Endodermal cell (in vitro differentiated cells): ENCODE results near the gene NANOGP8. TPM values are rescaled to one million over a fixed set of nuclear protein-coding genes. Genes with fewer than 3 reads are reported as not detected.

Experiments
- DNase-seq: peaks from one replicate; pipeline ENCODE4 v3.0.0-alpha.2; 2017
- H3K27ac ChIP-seq: 2 replicates; pipeline ENCODE4 v1.5.1; 2013; ENCODE audit warnings: mild to moderate bottlenecking, low read depth, low read length, moderate library complexity
- H3K27me3 ChIP-seq: 2 replicates; pipeline ENCODE4 v1.6.1; 2013; ENCODE audit warnings: mild to moderate bottlenecking, low read length, moderate library complexity; ENCODE audit not compliant: insufficient read depth, control insufficient read depth, poor library complexity, severe bottlenecking
- H3K36me3 ChIP-seq: 2 replicates; pipeline ENCODE4 v1.7.0; 2013; ENCODE audit warnings: mild to moderate bottlenecking, low read length, moderate library complexity; ENCODE audit not compliant: control insufficient read depth, insufficient read depth
- H3K4me1 ChIP-seq: one replicate; pipeline ENCODE4 v1.7.0; 2013; ENCODE audit warnings: low read length; ENCODE audit not compliant: control insufficient read depth, insufficient read depth
- H3K4me3 ChIP-seq: 2 replicates; pipeline ENCODE4 v1.5.1; 2013; ENCODE audit warnings: mild to moderate bottlenecking, low read length, moderate library complexity
- H3K9ac ChIP-seq: 2 replicates; pipeline ENCODE4 v1.6.1; 2013; ENCODE audit warnings: mild to moderate bottlenecking, low read length, moderate library complexity; ENCODE audit not compliant: poor library complexity, severe bottlenecking; ENCODE audit errors: extremely low read depth
- H3K9me3 ChIP-seq: 2 replicates; pipeline ENCODE4 v1.6.1; 2013; ENCODE audit warnings: mild to moderate bottlenecking, low read length, moderate library complexity; ENCODE audit not compliant: control insufficient read depth
- H3K27ac Mint-ChIP-seq: 2 replicates; pipeline ENCODE4 v1.8.0; 2020; ENCODE audit warnings: mixed read lengths
- H3K27me3 Mint-ChIP-seq: 2 replicates; pipeline ENCODE4 v1.8.0; 2021; ENCODE audit warnings: mild to moderate bottlenecking, mixed read lengths; ENCODE audit not compliant: insufficient read depth
- H3K36me3 Mint-ChIP-seq: 2 replicates; pipeline ENCODE4 v1.8.0; 2020; ENCODE audit warnings: low read depth, mixed read lengths
- H3K4me1 Mint-ChIP-seq: 2 replicates; pipeline ENCODE4 v1.8.0; 2020; ENCODE audit warnings: mixed read lengths
- H3K4me3 Mint-ChIP-seq: 2 replicates; pipeline ENCODE4 v1.8.0; 2020; ENCODE audit warnings: mild to moderate bottlenecking, moderate library complexity, mixed read lengths
- H3K9me3 Mint-ChIP-seq: 2 replicates; pipeline ENCODE4 v1.8.0; 2020; ENCODE audit warnings: mild to moderate bottlenecking, mixed read lengths
- CTCF ChIP-seq: fragments of 200-600 bp; sonication (generic); conservative IDR thresholded peaks from 2 replicates; pipeline ENCODE4 v1.5.0; 2021; ENCODE audit warnings: antibody characterized with exemption, mild to moderate bottlenecking
- WGBS, 2 experiments: methylation state at CpG; one replicate each; pipeline versions ENCODE4 v1.1.5 to v1.1.7; 2013; ENCODE audit warnings: missing lambda C conversion rate in 2 of 2, mixed read lengths in 1 of 2; ENCODE audit not compliant: insufficient coverage in 1 of 2, insufficient read length in 1 of 2; 5-methylcytosine and 5-hydroxymethylcytosine counted together
- total RNA-seq, 2 donors: library from RNA; stranded (reverse); fragmentation: NEBNext Ultra II Directional in 1 of 2; extraction: Animal tissue kit (Norgen Biotek cat#: 25700) in 1 of 2; gene quantifications; 2 replicates in 1 of 2; 3 replicates in 1 of 2; pipeline ENCODE4 v1.2.1, GENCODE V29; 2021

NANOGP8 gene
- total RNA-seq, 2 donors from 2014 or later: 1.5 to 47.2 TPM

GRCh38 chr15:35118960-35119359 lies 33.9 kb upstream of the NANOGP8 start:
- Histone ChIP-seq H3K9ac (no peak overlapping the region), H3K4me1 (no peaks in the 10 kb centered on the region), H3K36me3 (no peaks in the 10 kb centered on the region), H3K4me3 (no peak overlapping the region), H3K27ac (no peak overlapping the region), H3K9me3 (no peaks in the 10 kb centered on the region), H3K27me3 (no peaks in the 10 kb centered on the region)
- Mint-ChIP-seq H3K9me3 (peaks cover 3% of the 10 kb centered on the region), H3K4me1 (peaks cover 6% of the 10 kb centered on the region), H3K36me3 (peaks cover 3% of the 10 kb centered on the region), H3K4me3 (no peak overlapping the region), H3K27me3 (no peaks in the 10 kb centered on the region), H3K27ac (no peak overlapping the region)
- no peak for DNase-seq
- TF ChIP-seq CTCF: no peak
- WGBS, 2 experiments: 84 to 100% methylated on average over 1 to 2 of the region's 2 CpGs

DNA sequence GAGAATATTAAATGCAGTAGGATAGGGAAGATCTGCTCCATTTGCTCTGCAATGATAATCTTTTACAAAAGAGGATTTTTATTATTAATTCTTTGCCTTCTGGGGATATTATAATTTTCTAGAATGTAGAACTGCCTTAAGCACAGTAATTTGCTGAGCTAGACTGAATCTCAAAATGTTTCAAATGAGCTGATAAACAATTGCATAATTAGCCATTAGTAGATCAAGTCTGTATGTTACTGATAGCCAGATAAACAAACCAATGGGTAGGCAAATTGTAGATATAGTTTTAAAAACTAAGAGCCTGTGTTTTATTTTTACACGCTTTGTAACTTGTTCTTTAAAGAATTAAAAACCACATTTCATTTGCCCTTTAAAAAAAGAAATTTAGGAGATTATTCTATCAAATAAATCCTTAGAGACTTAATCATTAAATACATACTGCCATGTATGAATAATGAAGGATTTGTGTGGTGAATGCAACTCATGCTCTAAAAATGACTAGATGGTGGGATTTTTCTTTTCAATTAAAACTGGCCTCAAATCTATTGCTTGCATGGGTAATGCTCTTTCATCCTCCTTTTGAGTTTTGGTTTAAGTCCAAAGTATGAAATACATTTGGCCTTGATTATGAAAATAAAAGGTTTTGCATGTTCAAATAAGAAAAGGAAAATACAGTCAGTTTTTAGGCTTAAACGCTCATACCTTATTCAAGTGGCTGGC lies 32.6 kb upstream of the NANOGP8 start:
- WGBS, 2 experiments: 100% methylated on average over 2 of the region's 2 CpGs; no CpG with 5 or more reads in 1 of the 2 experiments

DNA sequence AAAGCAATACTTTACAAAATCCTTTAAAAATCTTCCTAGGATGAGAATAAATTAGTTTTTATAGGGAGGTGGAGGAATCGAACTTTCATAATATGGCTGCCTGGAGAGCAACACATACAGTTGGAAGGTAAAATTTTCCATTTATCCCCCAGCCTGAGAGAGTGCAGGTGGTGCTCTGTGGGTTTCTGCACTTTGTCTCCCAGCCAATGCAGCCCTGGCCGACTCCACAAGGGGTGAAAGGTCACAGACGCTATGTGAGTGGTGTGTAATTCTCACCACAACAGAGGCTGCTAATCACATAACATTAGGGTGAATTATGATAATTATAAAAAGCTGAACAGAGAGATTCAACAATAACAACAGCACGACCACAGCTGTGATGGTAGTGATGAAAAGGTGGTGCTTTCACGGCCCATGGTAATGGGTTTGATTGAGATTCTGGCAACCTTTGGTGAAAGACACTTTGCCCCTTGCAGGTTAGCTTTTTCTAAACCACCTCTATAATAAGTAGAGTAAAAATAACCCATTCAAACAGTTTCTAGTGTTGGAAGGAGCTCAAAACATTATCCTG lies 30.1 kb upstream of the NANOGP8 start:
- H3K4me3 Mint-ChIP-seq: no peak overlapping the region
- H3K27ac Mint-ChIP-seq: no peak overlapping the region
- H3K9ac ChIP-seq: no peak overlapping the region

More for the DNA sequence above, 32.6 kb upstream of the NANOGP8 start:
- no peaks in the 10 kb centered on the region for H3K4me1 ChIP-seq
- peaks cover 3% of the 10 kb centered on the region for H3K9me3 Mint-ChIP-seq
- H3K27me3 Mint-ChIP-seq: no peaks in the 10 kb centered on the region
- no peak overlapping the region for H3K27ac Mint-ChIP-seq
- no peak overlapping the region for H3K4me3 ChIP-seq
- H3K36me3 Mint-ChIP-seq: peaks cover 3% of the 10 kb centered on the region
- H3K27ac ChIP-seq: no peak overlapping the region
- TF ChIP-seq CTCF: no peak
- no peak overlapping the region for H3K9ac ChIP-seq
- H3K9me3 ChIP-seq: no peaks in the 10 kb centered on the region
- no peak overlapping the region for H3K4me3 Mint-ChIP-seq
- no peaks in the 10 kb centered on the region for H3K27me3 ChIP-seq
- DNase-seq: no peak
- no peaks in the 10 kb centered on the region for H3K36me3 ChIP-seq
- H3K4me1 Mint-ChIP-seq: peaks cover 6% of the 10 kb centered on the region

More for the DNA sequence above, 30.1 kb upstream of the NANOGP8 start:
- Mint-ChIP-seq H3K36me3 (no peaks in the 10 kb centered on the region), H3K27me3 (no peaks in the 10 kb centered on the region), H3K9me3 (no peaks in the 10 kb centered on the region), H3K4me1 (peaks cover 6% of the 10 kb centered on the region)
- Histone ChIP-seq H3K27ac (no peak overlapping the region), H3K4me3 (no peak overlapping the region), H3K27me3 (no peaks in the 10 kb centered on the region), H3K4me1 (no peaks in the 10 kb centered on the region), H3K9me3 (no peaks in the 10 kb centered on the region), H3K36me3 (no peaks in the 10 kb centered on the region)
- TF ChIP-seq CTCF: no peak
- WGBS, 2 experiments: 88% methylated on average over 5 of the region's 5 CpGs; no CpG with 5 or more reads in 1 of the 2 experiments
- no peak for DNase-seq
